Activated naive CD4-positive, alpha-beta T cell treated with anti-CD3 and anti-CD28 coated beads, Interleukin-2, amount 50 U/mL, for 16 hours (primary cell): ENCODE data around the gene DPEP2.
"Not testable (repeated sequence)": the region's sequence is repeated elsewhere in the genome, so short reads cannot be mapped to it uniquely, and the experiment has no call there.

Source experiments
- DNase-seq: peaks from one replicate; pipeline ENCODE4 v3.0.0-alpha.2; 2020

Gene DPEP2

DNA sequence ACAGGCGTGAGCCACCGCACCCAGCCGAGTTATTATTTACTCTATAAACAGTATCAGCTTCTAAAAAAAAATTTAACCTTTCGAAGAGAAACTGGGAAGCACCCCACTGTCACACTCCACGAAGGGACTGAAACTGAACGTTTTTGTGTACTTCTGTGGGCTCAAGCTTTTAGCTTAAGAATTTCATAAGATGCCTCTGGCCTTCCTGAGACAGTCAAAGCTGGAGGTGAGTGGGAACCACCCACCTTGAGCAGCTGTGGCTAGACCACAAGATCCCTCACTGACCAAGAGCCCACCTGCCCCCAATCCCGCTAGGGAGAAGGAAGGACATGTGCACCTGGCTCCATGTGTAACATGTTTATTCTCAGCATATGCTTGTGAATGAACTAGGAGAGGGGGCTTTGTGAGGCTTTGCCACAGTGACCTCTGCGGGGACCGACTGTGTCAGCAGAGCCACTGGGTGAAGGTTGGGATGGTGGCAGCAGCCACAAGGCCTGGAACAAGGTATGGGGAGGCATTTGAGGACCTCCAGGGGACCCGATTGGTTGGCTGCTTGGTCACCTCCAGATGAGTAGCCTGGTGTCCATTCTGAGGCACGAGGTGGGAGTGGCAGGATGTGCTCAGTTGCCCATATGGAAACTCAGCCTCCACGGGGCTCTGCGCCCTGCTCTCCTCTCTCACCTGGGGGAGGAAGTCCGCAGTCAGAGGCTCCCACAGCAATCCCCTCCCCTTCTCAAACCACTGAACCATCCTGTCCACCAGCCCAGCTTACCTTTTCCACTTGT lies 23.8 kb downstream of the DPEP2 start:
- no peak for DNase-seq

DNA sequence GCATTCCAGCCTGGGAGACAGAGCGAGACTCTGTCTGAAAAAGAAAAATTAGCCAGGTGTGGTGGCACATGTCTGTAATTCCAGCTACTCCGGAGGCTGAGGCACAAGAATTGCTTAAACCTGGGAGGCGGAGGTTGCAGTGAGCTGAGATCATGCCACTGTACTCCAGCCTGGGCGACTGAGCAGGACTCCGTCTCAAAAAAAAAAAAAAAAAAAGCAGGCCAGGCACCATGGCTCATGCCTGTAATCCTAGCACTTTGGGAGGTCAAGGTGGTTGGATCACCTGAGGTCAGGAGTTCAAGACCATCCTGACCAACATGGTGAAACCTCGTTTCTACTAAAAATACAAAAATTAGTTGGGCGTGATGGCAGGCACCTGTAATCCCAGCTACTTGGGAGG lies 27.0 kb downstream of the DPEP2 start:
- DNase-seq: not testable (repeated sequence)

- no peak for DNase-seq
Measured at GRCh38 chr16:67971111-67971510, 28.2 kb downstream of the DPEP2 start.

DNA sequence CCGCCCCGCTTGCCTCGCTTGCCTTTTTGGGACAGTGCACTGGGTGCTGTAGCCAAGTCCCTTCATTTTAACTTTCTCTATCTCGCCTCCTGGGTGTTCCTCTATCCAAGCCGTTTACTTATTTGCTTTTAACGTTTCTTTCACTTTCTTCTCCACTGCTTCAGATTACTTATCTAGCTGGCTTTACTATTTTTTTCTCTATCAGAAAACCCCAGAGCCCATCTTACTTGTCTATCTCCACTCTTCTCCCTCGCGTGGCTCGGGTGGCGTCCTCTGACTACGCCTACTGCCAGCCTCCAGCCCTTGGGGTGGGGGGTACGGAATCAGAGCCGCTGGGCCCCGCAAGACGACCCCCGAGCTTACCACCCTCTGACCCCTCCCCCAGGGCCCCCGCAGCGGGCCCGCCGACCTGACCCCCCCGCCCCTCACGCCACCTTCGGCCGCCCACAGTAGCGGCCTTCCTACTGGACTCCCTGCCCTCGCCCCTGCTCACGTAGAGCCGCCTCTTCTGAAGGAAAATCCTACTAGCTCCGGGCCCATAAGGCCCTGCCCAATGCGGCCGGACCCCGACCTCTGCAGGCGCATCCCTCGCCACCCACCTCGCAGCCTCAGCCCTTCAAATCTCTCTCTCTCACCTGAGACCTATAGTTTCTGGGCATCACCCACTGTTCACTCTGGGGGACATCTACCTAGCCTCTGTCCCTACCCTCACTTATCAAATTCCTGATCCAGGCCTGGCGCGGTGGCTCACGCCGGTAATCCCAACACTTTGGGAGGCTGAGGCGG lies 29.8 kb downstream of the DPEP2 start:
- no peak for DNase-seq

- peak; percentile 89 for DNase-seq
Measured at GRCh38 chr16:67968400-67969253, 30.7 kb downstream of the DPEP2 start, which contains the start of gene SLC12A4. SLC12A4 (minus strand) TSS chr16:67968637; CDS start chr16:67968553, 84 bp downstream.

GRCh38 chr16:67967958-67968399 lies 31.3 kb downstream of the DPEP2 start:
- peak; percentile 44 for DNase-seq

DNA sequence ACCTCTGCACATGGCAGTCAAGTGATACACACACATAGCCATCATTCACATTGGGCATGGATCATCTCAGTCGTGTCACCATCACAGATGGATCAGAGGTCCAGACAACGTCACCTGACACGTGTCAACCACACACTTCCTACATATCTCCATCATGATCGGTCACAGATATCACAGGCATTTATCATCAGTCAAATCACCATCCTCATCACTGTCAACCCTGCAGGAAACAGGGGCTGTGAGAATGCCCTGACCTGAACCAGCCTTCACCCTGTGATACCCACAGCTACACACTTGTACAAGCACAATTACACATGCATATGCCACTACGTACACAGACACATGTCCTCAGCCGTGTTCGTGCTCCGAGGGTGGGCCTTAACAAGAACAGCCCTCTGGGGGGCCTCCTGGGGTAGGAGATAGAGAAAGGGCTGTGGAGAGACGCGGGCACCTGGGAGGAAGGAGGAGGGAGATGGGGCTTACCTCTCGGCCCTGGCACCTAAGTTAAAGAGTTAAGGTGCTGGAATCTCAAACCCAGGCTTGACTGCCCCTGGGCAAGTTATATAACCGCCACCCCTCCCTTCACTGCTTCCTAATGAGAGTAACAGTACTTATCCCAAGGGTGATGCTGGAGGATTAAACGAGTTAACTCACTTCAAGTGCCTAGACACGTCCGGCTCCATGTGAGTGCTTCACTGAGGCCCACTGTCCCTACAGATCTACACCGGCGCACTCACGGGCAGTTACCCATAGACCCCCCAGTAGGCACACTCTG lies 31.9 kb downstream of the DPEP2 start:
- DNase-seq: no peak

DNA sequence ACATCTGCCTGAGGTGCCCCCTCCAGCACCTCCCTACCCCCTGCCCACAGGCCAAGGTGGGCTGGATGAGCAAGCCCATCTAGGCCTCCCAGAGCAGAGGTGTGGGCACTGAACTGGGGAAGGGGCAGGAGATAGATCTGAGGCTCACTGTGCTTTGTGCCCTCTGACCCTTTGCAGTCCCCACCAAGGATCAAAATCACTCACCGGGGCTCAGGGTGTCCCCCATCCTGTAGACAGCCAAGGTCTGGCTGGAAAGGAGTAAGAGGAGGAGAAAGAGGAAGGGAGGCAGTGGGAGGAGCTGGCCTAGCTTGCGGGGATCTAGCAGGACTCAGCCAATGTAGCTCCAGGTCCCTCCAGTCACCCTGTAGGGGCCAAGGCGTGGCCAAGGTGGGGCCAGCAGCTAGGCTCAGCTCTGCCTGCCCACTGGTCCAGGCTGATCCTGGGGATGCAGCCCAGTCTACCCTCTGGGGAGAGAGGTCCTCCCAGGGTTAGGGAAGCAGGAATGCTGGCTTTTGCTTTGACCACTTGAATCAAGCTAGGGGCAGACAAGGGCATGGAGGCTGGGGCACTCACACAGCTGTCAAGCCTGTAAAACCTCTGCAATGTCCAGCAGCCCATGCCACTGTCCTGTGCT lies 32.6 kb downstream of the DPEP2 start:
- DNase-seq: no peak

- DNase-seq: no peak
Measured at GRCh38 chr16:67965668-67966548, 33.4 kb downstream of the DPEP2 start.

DNA sequence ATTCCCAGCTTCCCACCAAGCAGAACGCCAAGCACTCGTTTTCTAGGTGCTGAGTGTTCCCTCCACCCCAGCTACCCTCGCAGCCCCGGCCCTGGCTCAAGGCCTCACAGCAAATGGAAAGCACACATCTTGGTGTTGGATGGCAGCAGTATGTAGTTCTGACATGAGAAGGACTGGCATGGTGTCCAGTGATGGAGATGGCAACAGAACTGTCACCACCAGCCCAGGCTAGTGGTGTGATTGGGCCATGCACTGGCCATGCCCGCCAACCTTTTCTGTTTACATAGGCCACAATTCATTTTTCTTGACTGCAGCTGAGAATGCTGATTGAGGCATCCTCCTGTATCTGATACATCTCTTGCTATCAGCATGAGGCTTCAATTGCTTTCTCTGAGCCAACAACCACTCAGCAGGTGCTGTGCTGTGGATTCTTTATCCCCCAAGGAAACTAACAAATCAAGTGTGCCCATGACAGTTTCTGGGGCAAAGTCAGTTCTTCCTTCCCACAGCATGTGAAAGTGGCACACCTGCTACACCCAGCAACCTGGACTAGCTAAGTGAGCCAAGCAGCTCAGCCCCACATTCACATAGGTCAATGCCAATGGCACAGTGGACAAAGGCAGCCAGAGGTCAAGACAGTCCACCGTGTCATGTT lies 34.7 kb downstream of the DPEP2 start:
- DNase-seq: no peak

- no peak for DNase-seq
Measured at GRCh38 chr16:67963662-67964321, 35.5 kb downstream of the DPEP2 start.

DNA sequence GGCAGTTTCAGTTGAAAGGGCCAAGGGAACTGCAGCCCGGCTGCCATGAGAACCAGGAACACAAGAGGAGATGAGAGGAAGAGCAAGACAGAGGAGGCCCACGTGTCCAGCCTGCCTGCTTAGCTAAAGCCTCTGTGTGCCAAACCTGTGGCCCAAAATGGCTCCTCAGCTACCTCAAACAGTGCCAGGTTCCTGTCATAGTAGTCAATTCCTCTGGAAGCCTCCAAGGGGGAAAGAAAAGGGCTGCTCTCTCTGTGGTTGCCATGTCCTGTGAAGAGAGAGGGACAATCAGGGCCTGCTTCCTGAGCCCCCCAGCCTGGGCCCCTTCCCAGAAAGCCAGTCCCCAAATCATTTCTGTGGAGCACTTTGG lies 36.0 kb downstream of the DPEP2 start:
- DNase-seq: no peak

DNA sequence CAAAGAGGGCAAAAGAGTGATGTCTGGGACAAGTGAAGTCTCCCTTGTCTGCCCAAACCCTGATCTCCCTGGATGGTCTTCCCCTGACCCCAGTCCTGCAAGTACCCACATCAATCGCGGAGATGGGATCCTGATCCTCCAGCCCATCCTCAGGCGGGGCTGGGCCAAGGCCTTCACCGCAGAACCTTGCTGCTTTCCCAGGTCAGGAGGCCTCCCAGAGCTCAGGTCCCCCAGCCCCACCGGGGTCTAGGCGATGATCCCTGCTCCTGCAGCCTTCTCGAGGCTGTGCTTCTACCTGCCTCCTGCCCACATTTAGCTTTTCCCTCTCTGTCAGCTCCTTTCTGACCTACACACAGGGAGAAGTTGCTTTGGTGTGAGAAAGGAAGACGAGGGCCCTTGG lies 37.1 kb downstream of the DPEP2 start:
- no peak for DNase-seq

DNA sequence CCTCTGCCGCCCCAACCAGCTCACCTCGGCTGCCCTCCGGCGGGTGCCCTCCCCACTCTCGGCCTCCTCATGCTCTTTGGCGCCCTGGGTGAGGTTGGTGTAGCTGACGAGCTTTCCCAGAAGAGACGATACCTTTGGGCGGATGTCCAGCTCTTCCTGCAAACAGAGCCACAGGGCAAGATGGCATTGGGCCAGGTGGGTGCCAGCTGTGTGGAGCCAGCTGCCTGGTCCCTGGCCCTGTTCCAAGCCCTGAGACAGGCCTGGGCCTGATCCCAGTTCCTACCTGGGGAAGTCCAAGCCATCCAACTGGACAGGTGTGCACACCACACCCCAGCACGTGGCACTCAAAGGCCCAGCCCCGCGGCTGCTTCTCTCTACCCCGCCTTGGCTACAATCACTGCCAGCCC lies 37.7 kb downstream of the DPEP2 start:
- no peak for DNase-seq

DNA sequence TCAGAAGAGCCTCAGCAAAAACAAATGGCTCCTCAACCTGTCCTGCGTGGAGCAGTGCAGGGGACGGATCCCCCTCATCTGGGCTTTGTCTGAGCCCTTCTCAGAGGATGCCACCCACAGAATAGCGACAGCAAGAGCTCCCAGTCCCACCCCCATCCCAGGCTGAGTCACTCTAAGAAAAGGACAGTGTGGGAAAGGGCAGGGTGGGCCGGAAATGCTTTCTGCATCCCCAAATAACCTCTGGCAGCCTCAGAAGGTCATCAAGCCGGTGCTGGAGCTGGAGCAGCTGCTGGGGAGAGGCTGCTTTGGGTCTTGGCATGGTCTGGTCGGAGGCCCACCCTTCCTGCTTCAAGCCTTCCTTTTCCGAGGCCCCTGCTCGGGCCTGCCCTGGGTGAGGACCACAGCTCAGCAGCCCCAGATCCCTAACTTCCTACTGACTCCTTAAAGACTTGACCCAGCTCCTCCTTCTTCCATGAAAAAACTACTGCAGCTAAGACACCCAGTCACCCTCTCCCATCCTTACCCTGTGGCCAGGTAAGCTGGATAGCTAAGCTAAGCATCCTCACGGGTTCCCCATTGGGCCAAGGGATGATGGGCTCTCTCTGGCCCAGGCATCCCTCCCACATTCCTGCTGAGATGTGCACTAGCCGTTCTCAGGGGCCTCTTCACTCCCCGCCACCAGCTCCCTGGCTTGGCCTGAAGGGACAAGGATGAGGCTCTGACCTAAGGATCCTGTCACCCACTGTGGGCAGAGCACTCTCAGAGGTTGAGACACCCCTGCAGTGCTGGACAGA lies 39.6 kb downstream of the DPEP2 start:
- no peak for DNase-seq

DNA sequence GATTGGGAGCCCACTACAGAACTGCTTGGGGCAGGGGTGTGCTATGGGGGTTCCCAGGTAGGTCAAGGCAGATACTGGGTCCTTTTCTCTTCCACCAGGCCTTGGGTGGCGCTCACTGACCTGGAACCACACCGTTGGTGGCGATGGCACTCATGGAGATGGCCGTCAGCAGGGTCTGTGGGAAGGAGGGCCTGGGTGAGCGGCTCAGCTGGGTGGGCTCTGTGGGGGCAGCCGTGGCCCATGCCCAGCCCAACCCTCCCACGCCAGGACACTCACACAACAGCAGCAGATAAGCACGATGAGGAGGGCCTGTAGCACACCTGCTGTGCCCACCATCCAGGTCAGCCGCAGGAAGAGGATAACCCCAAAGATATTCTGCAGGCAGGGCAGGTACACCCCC lies 41.7 kb downstream of the DPEP2 start:
- DNase-seq: no peak

DNA sequence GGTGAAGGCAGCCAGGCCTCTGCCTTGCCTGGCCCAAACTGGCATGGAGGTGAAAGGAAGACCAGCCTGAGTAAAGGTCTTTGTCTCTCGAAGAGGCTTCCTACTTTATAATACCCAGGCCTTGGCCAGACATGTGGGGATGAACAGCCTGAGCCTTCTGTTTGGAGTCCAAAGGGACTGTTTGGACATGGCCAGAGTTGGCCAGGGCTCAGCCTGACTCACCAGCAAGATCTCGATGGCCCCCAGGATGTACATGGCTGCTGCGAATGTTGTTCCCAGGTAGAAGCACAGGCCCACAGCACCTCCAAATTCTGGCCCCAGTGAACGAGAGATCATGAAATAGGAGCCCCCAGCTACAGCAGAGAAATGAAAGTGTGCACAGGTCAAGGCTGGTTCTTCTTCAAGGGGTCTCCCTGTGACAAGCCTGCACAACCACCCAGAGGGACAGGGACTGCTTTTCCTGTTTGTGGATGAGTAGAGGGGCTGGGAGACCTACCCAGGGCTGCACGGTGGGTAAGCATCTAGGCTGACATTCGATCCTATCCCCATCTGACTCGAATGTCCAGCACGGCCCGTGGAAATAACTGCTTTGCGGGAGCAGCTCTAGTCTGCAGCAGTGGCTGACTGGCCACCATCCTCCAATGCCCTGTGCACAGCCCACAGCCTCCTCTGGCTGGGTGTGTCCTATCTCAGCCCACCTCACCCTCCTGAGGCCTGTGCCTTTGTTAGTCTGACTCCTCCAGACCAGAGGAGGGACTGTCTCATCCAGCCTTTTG lies 44.7 kb downstream of the DPEP2 start:
- DNase-seq: no peak
